WTC11 (cell line): Measurements from ENCODE around the gene CXorf65. TPM values are rescaled to one million over a fixed set of nuclear protein-coding genes. Genes with fewer than 3 reads are reported as not detected.

ENCODE experiments used
- ATAC-seq: fragments of 200-7000 bp; cut with Tn5 transposase; 2 replicates; pipeline ENCODE4 v1.10.0; 2021; ENCODE audit warnings: mild to moderate bottlenecking, moderate library complexity
- CTCF ChIA-PET: fragments of 300-600 bp; sonication (Branson Sonifier 250); formaldehyde crosslinking; loops from one replicate; lab custom pipeline; 2021; ENCODE audit warnings: antibody characterized with exemption; lab: Charles Lee
- POLR2A ChIA-PET: fragments of 350-600 bp; sonication (Branson Sonifier 250); formaldehyde crosslinking; loops from one replicate; lab custom pipeline; 2021; ENCODE audit warnings: antibody characterized with exemption; lab: Charles Lee
- DNase-seq: peaks from one replicate; pipeline ENCODE4 v3.0.0; 2021; ENCODE audit warnings: low spot score
- H3K27ac Mint-ChIP-seq: 2 replicates; pipeline ENCODE4 v1.8.0; 2021; ENCODE audit warnings: mixed read lengths
- H3K27me3 Mint-ChIP-seq: 2 replicates; pipeline ENCODE4 v1.8.0; 2021; ENCODE audit warnings: low read depth, mild to moderate bottlenecking, moderate library complexity, mixed read lengths
- H3K36me3 Mint-ChIP-seq: 2 replicates; pipeline ENCODE4 v1.8.0; 2021; ENCODE audit warnings: mixed read lengths
- H3K4me1 Mint-ChIP-seq: 2 replicates; pipeline ENCODE4 v1.8.0; 2022; ENCODE audit warnings: mixed read lengths
- H3K4me3 Mint-ChIP-seq: 2 replicates; pipeline ENCODE4 v1.8.0; 2021; ENCODE audit warnings: mild to moderate bottlenecking, moderate library complexity, mixed read lengths
- H3K9me3 Mint-ChIP-seq: 2 replicates; pipeline ENCODE4 v1.8.0; 2021; ENCODE audit warnings: mixed read lengths
- ATF1 ChIP-seq: sonication (generic); formaldehyde crosslinking; IDR thresholded peaks from 2 replicates; pipeline ENCODE4 v1.8.1; 2023; ENCODE audit warnings: mild to moderate bottlenecking, moderate library complexity, missing genetic modification reagents
- CREB1 ChIP-seq: sonication (generic); formaldehyde crosslinking; IDR thresholded peaks from 2 replicates; pipeline ENCODE4 v1.8.0; 2023; ENCODE audit warnings: mild to moderate bottlenecking, missing genetic modification reagents
- EMX1 ChIP-seq: fragments of 250-450 bp; sonication (Bioruptor Pico); IDR thresholded peaks from 2 replicates; pipeline ENCODE4 v1.8.0; 2021; ENCODE audit warnings: mild to moderate bottlenecking
- FOXJ3 ChIP-seq: sonication (generic); formaldehyde crosslinking; IDR thresholded peaks from 2 replicates; pipeline ENCODE4 v1.9.0; 2021; ENCODE audit warnings: missing genetic modification reagents, mild to moderate bottlenecking, borderline replicate concordance
- FOXP1 ChIP-seq: sonication (generic); formaldehyde crosslinking; IDR thresholded peaks from 2 replicates; pipeline ENCODE4 v1.8.0; 2022; ENCODE audit warnings: missing genetic modification reagents, mild to moderate bottlenecking, moderate library complexity, borderline replicate concordance
- GTF2I ChIP-seq: fragments of 250-450 bp; sonication (Bioruptor Pico); conservative IDR thresholded peaks from 2 replicates; pipeline ENCODE4 v1.4.0; 2021; ENCODE audit warnings: mild to moderate bottlenecking
- IRF2 ChIP-seq: sonication (generic); formaldehyde crosslinking; IDR thresholded peaks from 2 replicates; pipeline ENCODE4 v1.8.0; 2022; ENCODE audit warnings: low read depth, missing genetic modification reagents, borderline replicate concordance
- KAT7 ChIP-seq: sonication (generic); formaldehyde crosslinking; IDR thresholded peaks from 2 replicates; pipeline ENCODE4 v1.8.1; 2023; ENCODE audit warnings: missing genetic modification reagents, mild to moderate bottlenecking, borderline replicate concordance
- MYBL2 ChIP-seq: sonication (generic); formaldehyde crosslinking; IDR thresholded peaks from 2 replicates; pipeline ENCODE4 v1.8.1; 2023; ENCODE audit warnings: mild to moderate bottlenecking, moderate library complexity, missing genetic modification reagents
- OVOL2 ChIP-seq: fragments of 250-450 bp; sonication (Bioruptor Pico); IDR thresholded peaks from 2 replicates; pipeline ENCODE4 v1.9.0; 2021; ENCODE audit warnings: mild to moderate bottlenecking, borderline replicate concordance
- PRDM15 ChIP-seq: sonication (generic); formaldehyde crosslinking; IDR thresholded peaks from 2 replicates; pipeline ENCODE4 v1.8.0; 2022; ENCODE audit warnings: missing genetic modification reagents
- PREB ChIP-seq: sonication (generic); formaldehyde crosslinking; IDR thresholded peaks from 2 replicates; pipeline ENCODE4 v1.8.1; 2022; ENCODE audit warnings: mild to moderate bottlenecking, missing genetic modification reagents, moderate library complexity, borderline replicate concordance
- SMAD3 ChIP-seq: sonication (generic); formaldehyde crosslinking; IDR thresholded peaks from 2 replicates; pipeline ENCODE4 v1.8.0; 2022; ENCODE audit warnings: missing genetic modification reagents, mild to moderate bottlenecking, borderline replicate concordance
- SOX15 ChIP-seq: fragments of 250-450 bp; sonication (Bioruptor Pico); IDR thresholded peaks from 2 replicates; pipeline ENCODE4 v1.9.0; 2021; ENCODE audit warnings: mild to moderate bottlenecking
- USF1 ChIP-seq: sonication (generic); formaldehyde crosslinking; IDR thresholded peaks from 2 replicates; pipeline ENCODE4 v1.8.0; 2022; ENCODE audit warnings: mild to moderate bottlenecking, missing genetic modification reagents
- ZNF232 ChIP-seq: sonication (generic); formaldehyde crosslinking; IDR thresholded peaks from 2 replicates; pipeline ENCODE4 v1.8.0; 2022; ENCODE audit warnings: mild to moderate bottlenecking, missing genetic modification reagents
- ZNF281 ChIP-seq: sonication (generic); formaldehyde crosslinking; IDR thresholded peaks from 2 replicates; pipeline ENCODE4 v1.8.0; 2023; ENCODE audit warnings: mild to moderate bottlenecking, missing genetic modification reagents
- ZNF423 ChIP-seq: fragments of 250-450 bp; sonication (Bioruptor Pico); IDR thresholded peaks from 2 replicates; pipeline ENCODE4 v2.1.2; 2022; ENCODE audit warnings: mild to moderate bottlenecking, moderate library complexity
- ZNF425 ChIP-seq: fragments of 250-450 bp; sonication (Bioruptor Pico); conservative IDR thresholded peaks from 2 replicates; pipeline ENCODE4 v1.9.0; 2021; ENCODE audit warnings: mild to moderate bottlenecking
- ZNF671 ChIP-seq: fragments of 250-450 bp; sonication (Bioruptor Pico); IDR thresholded peaks from 2 replicates; pipeline ENCODE4 v1.8.0; 2021; ENCODE audit warnings: mild to moderate bottlenecking
- ZSCAN18 ChIP-seq: fragments of 250-450 bp; sonication (Bioruptor Pico); IDR thresholded peaks from 2 replicates; pipeline ENCODE4 v2.1.2; 2022; ENCODE audit warnings: mild to moderate bottlenecking, moderate library complexity
- total RNA-seq: library from RNA; stranded (reverse); gene quantifications from 3 replicates; pipeline ENCODE4 v1.2.3, GENCODE V29; 2021
- TF ChIP-seq, protein P1 (sequence below): sonication (generic); formaldehyde crosslinking; IDR thresholded peaks from 2 replicates; pipeline ENCODE4 v1.8.1; 2022; ENCODE audit warnings: mild to moderate bottlenecking, moderate library complexity, missing genetic modification reagents
- TF ChIP-seq, protein P2 (sequence below): fragments of 250-450 bp; sonication (Bioruptor Pico); IDR thresholded peaks from 2 replicates; pipeline ENCODE4 v1.9.0; 2021; ENCODE audit warnings: moderate library complexity, mild to moderate bottlenecking, inconsistent platforms, borderline replicate concordance

The CXorf65 gene
- total RNA-seq, 1 experiment from 2014 or later = not detected

DNA sequence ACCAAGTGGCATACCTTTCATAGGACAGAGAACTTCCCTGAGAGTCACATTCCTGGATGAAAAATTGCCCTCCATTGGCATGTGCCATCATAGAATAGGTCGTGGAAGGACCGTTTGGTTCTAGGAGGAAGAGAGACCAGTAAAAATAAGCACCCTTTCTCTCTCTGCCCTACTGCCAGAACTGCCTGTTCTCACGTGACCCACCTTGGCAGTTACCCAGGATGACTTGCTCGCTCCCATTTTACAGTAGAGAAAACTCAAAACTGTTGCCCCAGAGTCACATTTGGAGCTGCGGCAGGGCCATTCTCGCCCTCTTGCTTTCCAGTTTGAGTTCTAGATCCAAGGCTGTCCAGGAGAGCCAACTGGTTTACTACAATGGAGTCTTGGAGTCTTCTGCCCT lies 37.0 kb upstream of the CXorf65 start:
- H3K9me3 Mint-ChIP-seq = no peaks in the 10 kb centered on the region
- ChIA-PET POLR2A (interaction anchor here (1.4 kb wide), 1 partner anchor 25 kb away, joined by 4 read pairs; the partner anchor contains the start of gene MED12), CTCF (no interaction called here)
- no peak overlapping the region for H3K4me3 Mint-ChIP-seq
- H3K36me3 Mint-ChIP-seq = peaks cover 8% of the 10 kb centered on the region
- DNase-seq (no peak), ATAC-seq (no peak)
- no peak overlapping the region for H3K27ac Mint-ChIP-seq
- peaks cover 20% of the 10 kb centered on the region for H3K4me1 Mint-ChIP-seq
- TF ChIP-seq ATF1 (no peak), ZNF281 (CRISPR knock-in tag) (no peak), ZNF671 (CRISPR knock-in tag) (no peak), ZNF423 (CRISPR knock-in tag) (no peak), ZNF232 (no peak)
- no peaks in the 10 kb centered on the region for H3K27me3 Mint-ChIP-seq

DNA sequence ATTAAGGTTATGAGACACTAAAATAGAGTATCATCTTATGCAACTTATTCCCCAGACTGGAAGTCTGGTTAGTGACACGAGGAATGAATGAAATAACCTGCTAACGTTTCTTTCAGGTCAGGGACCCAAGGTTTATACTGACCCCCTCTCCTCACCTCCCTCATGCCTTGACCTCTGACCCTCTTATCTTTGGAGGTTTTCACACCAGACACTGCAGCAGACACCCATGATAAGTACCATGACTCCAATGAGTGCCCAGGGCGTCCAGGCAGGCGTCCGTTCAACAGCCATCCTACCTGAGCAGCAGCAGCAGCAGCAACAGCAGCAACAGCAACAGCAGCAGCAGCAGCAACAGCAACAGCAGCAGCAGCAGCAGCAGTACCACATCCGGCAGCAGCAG lies 33.9 kb upstream of the CXorf65 start:
- Mint-ChIP-seq H3K9me3 (no peaks in the 10 kb centered on the region), H3K4me1 (peaks cover 5% of the 10 kb centered on the region), H3K4me3 (no peak overlapping the region), H3K27ac (no peak overlapping the region), H3K36me3 (peaks cover 27% of the 10 kb centered on the region), H3K27me3 (no peaks in the 10 kb centered on the region)
- ATAC-seq = no peak
- CTCF ChIA-PET = no interaction called here
- DNase-seq = no peak
- POLR2A ChIA-PET = no interaction called here
- TF ChIP-seq GTF2I (no peak), EMX1 (CRISPR knock-in tag) (no peak), ZNF425 (CRISPR knock-in tag) (no peak), IRF2 (CRISPR knock-in tag) (no peak), PREB (no peak), KAT7 (CRISPR knock-in tag) (no peak), FOXJ3 (CRISPR knock-in tag) (no peak), OVOL2 (CRISPR knock-in tag) (no peak), SMAD3 (no peak), USF1 (CRISPR knock-in tag) (no peak), CREB1 (no peak), SOX15 (CRISPR knock-in tag) (no peak), FOXP1 (CRISPR knock-in tag) (no peak), ZSCAN18 (CRISPR knock-in tag) (no peak), MYBL2 (CRISPR knock-in tag) (no peak), PRDM15 (CRISPR knock-in tag) (no peak)
- TF ChIP-seq, protein P1, sequence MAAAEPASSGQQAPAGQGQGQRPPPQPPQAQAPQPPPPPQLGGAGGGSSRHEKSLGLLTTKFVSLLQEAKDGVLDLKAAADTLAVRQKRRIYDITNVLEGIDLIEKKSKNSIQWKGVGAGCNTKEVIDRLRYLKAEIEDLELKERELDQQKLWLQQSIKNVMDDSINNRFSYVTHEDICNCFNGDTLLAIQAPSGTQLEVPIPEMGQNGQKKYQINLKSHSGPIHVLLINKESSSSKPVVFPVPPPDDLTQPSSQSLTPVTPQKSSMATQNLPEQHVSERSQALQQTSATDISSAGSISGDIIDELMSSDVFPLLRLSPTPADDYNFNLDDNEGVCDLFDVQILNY (CRISPR knock-in tag) = no peak
- TF ChIP-seq, protein P2, sequence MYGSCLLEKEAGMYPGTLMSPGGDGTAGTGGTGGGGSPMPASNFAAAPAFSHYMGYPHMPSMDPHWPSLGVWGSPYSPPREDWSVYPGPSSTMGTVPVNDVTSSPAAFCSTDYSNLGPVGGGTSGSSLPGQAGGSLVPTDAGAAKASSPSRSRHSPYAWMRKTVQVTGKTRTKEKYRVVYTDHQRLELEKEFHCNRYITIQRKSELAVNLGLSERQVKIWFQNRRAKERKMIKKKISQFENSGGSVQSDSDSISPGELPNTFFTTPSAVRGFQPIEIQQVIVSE (CRISPR knock-in tag) = no peak
